Measurements from ENCODE around the gene S100A8.

The S100A8 gene

DNA sequence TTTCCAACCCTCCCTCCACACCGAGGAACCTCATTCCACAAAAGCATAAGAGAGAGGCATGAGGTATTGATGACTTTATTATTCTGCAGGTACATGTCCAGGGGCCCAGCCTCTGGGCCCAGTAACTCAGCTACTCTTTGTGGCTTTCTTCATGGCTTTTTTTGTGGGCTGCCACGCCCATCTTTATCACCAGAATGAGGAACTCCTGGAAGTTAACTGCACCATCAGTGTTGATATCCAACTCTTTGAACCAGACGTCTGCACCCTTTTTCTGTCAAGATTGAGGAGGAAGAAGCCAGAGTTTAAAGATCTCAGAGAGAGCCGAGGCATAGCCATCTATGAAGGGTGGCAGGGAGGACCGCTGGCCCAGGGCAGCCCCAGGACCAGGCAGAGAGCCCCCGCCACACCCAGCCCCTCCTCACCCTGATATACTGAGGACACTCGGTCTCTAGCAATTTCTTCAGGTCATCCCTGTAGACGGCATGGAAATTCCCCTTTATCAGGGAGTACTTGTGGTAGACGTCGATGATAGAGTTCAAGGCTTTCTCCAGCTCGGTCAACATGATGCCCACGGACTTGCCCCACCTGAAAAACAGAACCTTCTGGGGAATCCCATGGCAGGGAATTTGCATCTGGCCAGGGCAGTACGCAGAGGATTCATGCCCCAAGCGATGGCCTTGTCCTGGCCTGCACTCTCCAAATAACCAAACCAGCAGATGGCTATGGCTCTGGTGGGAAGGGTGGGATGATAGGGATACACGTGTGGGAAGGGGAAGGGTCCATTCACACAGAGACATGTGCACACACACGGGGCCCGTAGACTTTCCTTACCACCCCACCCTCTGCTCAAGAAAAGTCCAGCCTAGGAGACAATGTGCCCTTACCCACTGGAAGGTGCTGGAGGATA, 647 bp downstream of the S100A8 start:
- no peak for FAIRE-seq

DNA sequence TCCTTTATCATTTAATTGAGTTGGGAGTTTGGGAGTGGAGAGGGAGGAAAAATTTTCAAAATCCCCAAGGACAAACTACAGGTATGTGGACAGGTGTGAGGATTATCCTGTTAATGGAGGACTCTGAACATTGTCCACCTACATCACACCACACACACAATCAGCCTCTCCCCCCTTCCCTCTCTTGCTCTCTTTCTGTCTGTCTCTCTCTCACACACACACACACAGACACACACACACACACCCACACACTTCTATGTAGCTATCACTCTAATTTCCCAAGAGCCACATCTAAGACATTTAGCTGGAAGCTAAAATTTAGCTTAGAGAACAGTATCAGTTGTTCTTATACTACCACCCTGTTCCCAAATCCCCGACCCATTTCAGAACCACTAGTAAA, 1.5 kb downstream of the S100A8 start:
- no peak for FAIRE-seq

- no peak for FAIRE-seq
These were observed 3.1 kb downstream of the S100A8 start for GRCh38 chr1:153387785-153388184.

GRCh38 chr1:153387001-153387400, 3.9 kb downstream of the S100A8 start:
- no peak for FAIRE-seq

DNA sequence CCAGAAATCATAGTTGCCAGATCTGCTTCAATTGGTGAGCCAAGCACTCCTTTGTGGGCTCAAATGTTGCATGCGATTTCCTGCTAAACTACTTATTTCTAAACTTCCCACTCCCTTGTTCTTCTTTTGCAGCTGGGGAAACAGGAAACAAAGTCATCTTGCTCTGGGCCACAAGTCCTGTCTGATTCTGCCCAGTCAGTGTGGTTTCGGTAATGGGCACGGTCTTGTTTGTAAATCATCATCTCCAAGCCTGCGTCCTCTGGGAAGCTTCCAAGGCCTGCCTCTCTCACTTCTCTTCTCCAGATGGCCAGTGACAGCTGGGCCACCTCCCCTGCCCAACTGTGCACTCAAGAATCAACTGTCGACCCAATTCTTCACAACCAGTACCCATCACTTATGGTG, 4.4 kb downstream of the S100A8 start:
- FAIRE-seq, result no peak

DNA sequence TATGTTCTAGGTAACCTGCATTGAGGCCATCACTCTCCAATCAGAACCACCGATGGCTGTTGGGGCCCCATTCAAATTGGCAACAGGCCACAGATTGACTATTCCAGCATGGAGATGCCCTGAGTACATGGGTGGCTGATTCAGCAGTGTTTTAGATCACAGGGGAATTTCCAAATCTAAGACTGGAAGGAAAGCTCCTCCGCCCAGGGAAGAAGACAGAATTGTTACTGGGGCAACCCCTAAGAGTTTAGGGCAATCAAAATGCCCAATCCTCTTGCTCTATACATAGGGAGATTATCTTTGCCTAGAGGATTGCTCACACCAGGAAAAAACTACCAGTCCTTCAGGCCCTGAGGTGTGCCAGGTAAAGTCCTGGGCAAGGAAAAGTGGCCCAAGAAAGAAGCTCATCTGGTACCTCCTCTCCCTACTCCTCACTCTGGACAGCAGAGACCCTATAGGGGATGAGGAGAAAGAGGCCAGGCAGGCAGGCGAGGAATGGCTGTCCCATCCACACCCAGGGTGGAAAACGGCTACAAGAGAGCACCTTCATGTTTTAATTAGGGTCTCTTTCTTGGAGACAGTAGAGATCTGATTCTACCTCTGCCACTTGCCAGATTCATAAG, 5.8 kb downstream of the S100A8 start:
- FAIRE-seq, result no peak

GRCh38 chr1:153380711-153381110, 10.2 kb downstream of the S100A8 start:
- no peak for FAIRE-seq

DNA sequence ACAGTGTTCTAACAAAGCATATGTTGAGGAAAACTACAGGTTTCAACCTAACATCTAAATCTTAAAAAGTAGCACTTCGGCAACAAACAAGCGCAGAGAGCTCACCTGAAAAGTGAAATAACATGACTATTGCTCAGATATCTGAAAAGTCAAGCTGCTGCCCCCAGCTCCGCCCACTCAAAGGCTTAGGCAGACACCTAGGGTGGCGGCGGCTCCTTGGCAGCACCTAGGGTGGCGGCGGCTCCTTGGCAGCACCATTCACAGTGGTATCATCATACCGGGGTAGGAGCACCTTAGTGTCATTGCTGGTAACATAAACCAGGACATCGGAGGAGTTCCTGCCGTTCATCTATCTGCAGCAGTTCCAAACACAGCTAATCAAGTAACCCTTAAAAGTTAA, 11.3 kb downstream of the S100A8 start:
- FAIRE-seq, result no peak

DNA sequence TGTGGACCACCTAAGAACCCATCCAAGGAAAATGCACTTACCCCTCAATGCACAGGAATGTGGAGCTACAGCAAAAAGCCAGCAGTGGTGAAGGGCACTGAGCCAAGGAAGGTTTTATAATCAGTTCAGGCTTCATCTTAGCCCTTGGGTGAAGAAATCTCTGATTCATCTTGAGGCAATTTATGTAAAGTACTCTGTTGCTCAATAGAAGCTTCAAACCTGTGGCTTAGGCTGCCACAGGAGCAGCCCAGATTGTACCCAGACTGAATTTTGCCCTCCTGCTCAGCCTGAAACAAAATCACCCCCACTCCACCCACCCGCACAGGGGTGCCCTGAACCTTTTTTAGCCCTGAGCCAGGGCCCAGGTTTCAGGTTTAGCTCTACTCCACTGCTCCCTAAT, 15.4 kb downstream of the S100A8 start, which contains the start of gene S100A12:
S100A12 (minus strand) TSS at position 111 of the 400 bp plus-strand sequence. CDS start 1,029 bp downstream, outside the sequence.
- no peak for FAIRE-seq

- FAIRE-seq, result no peak
These were observed 16.8 kb downstream of the S100A8 start for GRCh38 chr1:153374071-153374470.

- no peak for FAIRE-seq
These were observed 18.3 kb downstream of the S100A8 start for GRCh38 chr1:153372571-153372970.

GRCh38 chr1:153371231-153371630, 19.6 kb downstream of the S100A8 start:
- no peak for FAIRE-seq

DNA sequence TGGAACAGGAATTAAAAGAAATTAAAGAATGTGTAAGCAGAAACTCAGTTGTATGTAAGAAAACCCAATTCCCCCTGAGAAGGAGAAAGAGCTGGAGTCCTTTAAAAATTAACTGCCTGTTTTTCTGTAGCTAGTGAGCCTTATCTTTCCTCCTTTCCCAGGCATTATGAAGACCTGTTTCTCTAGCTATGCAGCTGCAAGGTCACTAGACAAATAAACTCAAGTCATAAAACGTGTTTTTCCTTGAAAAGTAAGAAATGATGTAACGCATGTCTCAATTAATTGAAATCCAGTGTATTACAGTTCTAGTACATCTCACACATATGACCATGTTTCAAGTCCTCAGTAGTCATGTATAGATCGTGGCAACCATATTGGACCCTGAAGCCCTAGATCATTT, 20.7 kb downstream of the S100A8 start:
- FAIRE-seq, result no peak

DNA sequence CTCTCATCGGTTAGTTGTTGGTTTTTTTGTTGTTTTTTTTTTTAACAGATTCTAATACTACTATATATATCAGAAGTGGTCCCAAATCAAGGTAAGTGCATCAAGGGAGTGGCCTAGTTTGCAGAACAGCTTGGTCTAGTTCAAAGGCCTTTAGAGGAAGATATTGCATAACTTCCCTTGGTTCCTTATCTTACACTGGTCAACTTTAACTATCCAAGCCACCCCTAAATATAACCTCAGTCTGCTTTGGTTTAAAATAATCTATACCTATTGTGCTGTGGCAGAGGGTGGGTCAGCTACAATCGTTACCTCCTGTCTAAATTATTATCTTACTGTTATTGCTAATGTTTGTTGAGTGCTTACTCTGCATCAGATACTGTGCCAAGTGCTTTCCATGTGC, 22.4 kb downstream of the S100A8 start:
- no peak for FAIRE-seq

DNA sequence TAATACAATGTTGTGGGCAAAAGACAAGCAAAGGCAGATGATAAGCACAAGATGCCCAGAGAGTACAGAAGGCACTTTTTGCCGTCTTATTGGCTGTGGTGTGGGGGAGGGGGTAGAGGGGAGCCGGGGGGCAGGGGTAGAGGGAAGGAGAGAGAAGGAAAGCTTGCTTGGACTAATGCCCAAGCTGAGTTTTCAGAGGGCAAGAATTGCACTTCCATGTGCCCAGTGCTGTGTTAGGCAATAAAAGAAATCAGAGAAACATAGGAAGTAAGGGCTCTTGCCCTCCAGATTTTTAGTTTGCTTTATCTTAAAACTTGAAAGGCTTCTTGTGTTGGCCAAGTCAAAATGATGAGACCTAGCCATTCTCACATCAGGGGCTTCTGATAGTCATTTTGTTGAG, 23.8 kb downstream of the S100A8 start:
- FAIRE-seq, result no peak

- FAIRE-seq, result no peak
These were observed 24.6 kb downstream of the S100A8 start for GRCh38 chr1:153366261-153366660.

- FAIRE-seq, result no peak
These were observed 25.2 kb downstream of the S100A8 start for GRCh38 chr1:153365696-153366095.

- FAIRE-seq, result no peak
These were observed 25.9 kb downstream of the S100A8 start for GRCh38 chr1:153364766-153365666.

- no peak for FAIRE-seq
These were observed 26.7 kb downstream of the S100A8 start for GRCh38 chr1:153364156-153364555.

- FAIRE-seq, result no peak
These were observed 27.2 kb downstream of the S100A8 start for GRCh38 chr1:153363641-153364040.

DNA sequence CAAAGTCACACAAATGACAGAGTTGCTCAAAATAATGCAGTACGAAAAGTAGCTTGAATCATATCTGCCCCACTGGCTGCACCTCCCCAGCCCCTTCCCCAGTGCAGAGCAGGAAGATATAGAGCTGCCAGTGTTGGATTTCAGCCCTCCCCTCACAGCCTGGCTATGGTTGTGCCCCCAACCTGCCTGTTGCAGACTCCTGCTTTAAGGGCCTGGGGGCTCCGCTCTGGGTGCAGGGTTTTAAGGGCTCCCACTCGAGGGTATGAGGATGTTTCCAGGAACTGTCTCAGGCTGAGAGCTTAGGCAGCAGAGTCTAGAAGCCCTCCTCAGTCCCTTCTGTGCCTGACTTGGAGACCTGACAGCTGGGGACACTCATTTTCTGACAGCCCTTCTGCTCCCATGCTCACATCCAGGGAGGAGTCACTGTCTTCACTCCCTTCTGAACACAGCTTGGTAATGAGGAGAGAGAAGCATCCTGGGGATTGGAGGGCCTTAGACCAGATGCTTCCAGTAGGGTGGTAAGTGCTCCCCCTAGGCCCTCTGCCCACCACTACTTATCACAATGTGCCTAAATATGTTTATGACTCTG, 28.6 kb downstream of the S100A8 start:
- no peak for FAIRE-seq

DNA sequence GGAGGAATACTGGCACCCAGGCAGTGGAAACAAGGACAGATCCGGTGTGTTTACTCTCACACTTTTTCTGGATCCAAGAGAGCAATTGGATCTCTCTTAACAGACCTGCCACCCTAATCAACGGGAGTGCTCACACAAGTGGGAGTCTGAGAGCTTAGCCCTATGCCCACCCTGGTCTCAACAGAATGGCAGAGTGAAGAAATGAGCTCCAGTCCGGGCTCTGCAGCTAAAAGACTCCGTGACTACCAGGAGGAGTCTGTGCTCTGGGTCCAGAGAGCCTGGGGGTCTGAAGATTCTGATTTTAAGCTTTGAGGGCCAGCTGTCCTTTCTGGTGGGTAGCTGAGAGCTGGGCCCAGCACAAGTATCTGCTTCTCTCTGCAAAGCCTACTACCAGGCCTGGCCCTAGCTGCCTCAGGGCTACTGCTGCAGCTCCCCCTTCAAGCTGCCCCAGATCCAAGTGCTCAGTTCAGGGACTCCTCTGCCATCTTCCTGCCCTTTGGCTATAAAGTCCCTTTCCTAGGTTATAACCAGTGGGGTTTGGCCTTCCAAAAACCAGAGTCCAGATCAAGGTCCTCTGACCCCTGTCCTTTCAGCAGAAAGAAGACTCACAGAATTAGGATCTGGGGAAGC, 29.3 kb downstream of the S100A8 start:
- no peak for FAIRE-seq
